CD14-positive monocyte (primary cell): ENCODE measurements around the gene SINHCAF. TPM values are rescaled to one million over a fixed set of nuclear protein-coding genes. Genes with fewer than 3 reads are reported as not detected.

Experiments used
- DNase-seq, 3 donors: peaks; one replicate each; pipeline ENCODE4 v3.0.0-alpha.2; 2011 to 2022
- H2AFZ ChIP-seq: 2 replicates; pipeline ENCODE4 v1.6.0; 2012; ENCODE audit warnings: mild to moderate bottlenecking, low read depth, low read length, inconsistent platforms; ENCODE audit not compliant: insufficient read depth, poor library complexity, severe bottlenecking
- H3K27ac ChIP-seq, 2 donors: 1 replicate in 1 of 2; 2 replicates in 1 of 2; pipeline ENCODE4 v1.5.1; 2012 to 2013; ENCODE audit warnings: low read length in 2 of 2, control low read depth in 1 of 2, inconsistent platforms in 1 of 2, low read depth in 1 of 2, mild to moderate bottlenecking in 1 of 2
- H3K27me3 ChIP-seq, 2 donors: one replicate each; pipeline versions ENCODE4 v1.6.0 to v1.6.1; 2011 to 2013; ENCODE audit warnings: low read length in 2 of 2; ENCODE audit not compliant: control insufficient read depth in 2 of 2, insufficient read depth in 2 of 2
- H3K36me3 ChIP-seq, 2 donors: replicated peaks in 1 of 2; 1 replicate in 1 of 2; 2 replicates in 1 of 2; pipeline versions ENCODE4 v1.5.1 to v1.6.1; 2012 to 2013; ENCODE audit warnings: low read length in 2 of 2, control low read depth in 1 of 2, inconsistent platforms in 1 of 2, mild to moderate bottlenecking in 1 of 2; ENCODE audit not compliant: insufficient read depth in 2 of 2, control insufficient read depth in 1 of 2
- H3K4me1 ChIP-seq, 2 donors: 1 replicate in 1 of 2; 2 replicates in 1 of 2; pipeline versions ENCODE4 v1.5.1 to v1.6.1; 2012 to 2013; ENCODE audit warnings: low read length in 2 of 2, control low read depth in 1 of 2, inconsistent platforms in 1 of 2, mild to moderate bottlenecking in 1 of 2, moderate library complexity in 1 of 2; ENCODE audit not compliant: insufficient read depth in 2 of 2, control insufficient read depth in 1 of 2
- H3K4me2 ChIP-seq: replicated peaks from 2 replicates; pipeline ENCODE3; 2012; ENCODE audit warnings: low read length, moderate library complexity, mild to moderate bottlenecking; ENCODE audit not compliant: poor library complexity, severe bottlenecking; ENCODE audit errors: extremely low read depth
- H3K4me3 ChIP-seq, 3 experiments: fragments of 200-600 bp in 1 of 3; sonication (generic) in 1 of 3; replicated peaks in 1 of 3; 1 replicate in 2 of 3; 2 replicates in 1 of 3; pipeline ENCODE4 v1.5.1; 2011 to 2013; ENCODE audit warnings: low read length in 3 of 3, mild to moderate bottlenecking in 3 of 3, control low read depth in 2 of 3, low read depth in 2 of 3, inconsistent platforms in 1 of 3, moderate library complexity in 1 of 3
- H3K79me2 ChIP-seq: 2 replicates; pipeline ENCODE4 v1.6.0; 2012; ENCODE audit warnings: mild to moderate bottlenecking, control low read depth, inconsistent platforms, low read length, moderate library complexity; ENCODE audit not compliant: insufficient read depth
- H3K9ac ChIP-seq: 2 replicates; pipeline ENCODE4 v1.6.0; 2017; ENCODE audit warnings: low read length, mild to moderate bottlenecking; ENCODE audit not compliant: insufficient read depth, poor library complexity, severe bottlenecking
- H3K9me3 ChIP-seq, 2 donors: replicated peaks in 1 of 2; 1 replicate in 1 of 2; 2 replicates in 1 of 2; pipeline versions ENCODE4 v1.5.1 to v1.6.1; 2012 to 2013; ENCODE audit warnings: low read length in 2 of 2, control low read depth in 1 of 2; ENCODE audit not compliant: control insufficient read depth in 1 of 2, insufficient read depth in 1 of 2
- H4K20me1 ChIP-seq: 2 replicates; pipeline ENCODE4 v1.6.0; 2012; ENCODE audit warnings: mild to moderate bottlenecking, low read length, control low read depth, moderate library complexity; ENCODE audit not compliant: insufficient read depth
- H3K27ac Mint-ChIP-seq, 7 donors: one replicate each; pipeline ENCODE4 v1.8.0; 2020; ENCODE audit warnings: mild to moderate bottlenecking in 7 of 7, mixed read lengths in 7 of 7, moderate library complexity in 6 of 7, inconsistent platforms in 2 of 7
- H3K27me3 Mint-ChIP-seq, 3 donors: one replicate each; pipeline ENCODE4 v1.8.0; 2021 to 2022; ENCODE audit warnings: low read depth in 3 of 3, mild to moderate bottlenecking in 3 of 3, mixed read lengths in 3 of 3, moderate library complexity in 3 of 3, inconsistent platforms in 1 of 3
- H3K36me3 Mint-ChIP-seq, 2 donors: one replicate each; pipeline ENCODE4 v1.8.0; 2020; ENCODE audit warnings: mixed read lengths in 2 of 2, inconsistent platforms in 1 of 2, mild to moderate bottlenecking in 1 of 2
- H3K4me1 Mint-ChIP-seq: one replicate; pipeline ENCODE4 v1.8.0; 2020; ENCODE audit warnings: mild to moderate bottlenecking, mixed read lengths
- H3K4me3 Mint-ChIP-seq, 2 donors: one replicate each; pipeline ENCODE4 v1.8.0; 2020; ENCODE audit warnings: mild to moderate bottlenecking in 2 of 2, mixed read lengths in 2 of 2, moderate library complexity in 1 of 2
- H3K9me3 Mint-ChIP-seq, 7 donors: one replicate each; pipeline ENCODE4 v1.8.0; 2020 to 2022; ENCODE audit warnings: mixed read lengths in 7 of 7, mild to moderate bottlenecking in 6 of 7, moderate library complexity in 6 of 7, inconsistent platforms in 2 of 7
- CTCF ChIP-seq: fragments of 200-600 bp; IDR thresholded peaks from one replicate; pipeline ENCODE4 v1.8.0; 2022; ENCODE audit warnings: antibody characterized with exemption, mild to moderate bottlenecking
- WGBS: methylation state at CpG from one replicate; pipeline ENCODE4 v1.1.5; 2013; ENCODE audit warnings: missing lambda C conversion rate; ENCODE audit not compliant: insufficient coverage; 5-methylcytosine and 5-hydroxymethylcytosine counted together
- intact Hi-C, 2 donors: fragments of 100-400 bp; cut with micrococcal nuclease; formaldehyde crosslinking; loops; one replicate each; pipeline versions ENCODE4 v1.15.0 to v1.15.1; 2023
- polyA plus RNA-seq, 3 donors: library from polyadenylated mRNA; depleted of rRNA in 1 of 3; unstranded in 2 of 3; stranded (reverse) in 1 of 3; fragments of 300-500 nt in 2 of 3; fragments of >200 nt in 1 of 3; fragmentation: Illumina TruSeq in 2 of 3; gene quantifications; 1 replicate in 2 of 3; 2 replicates in 1 of 3; pipeline ENCODE4 v1.2.3, GENCODE V29; 2012 to 2021

SINHCAF gene
- polyA plus RNA-seq, 3 donors: 14.2 to 20.2 (median 20.1) TPM

GRCh38 chr12:31265722-31266121 lies 60.2 kb downstream of the SINHCAF start:
- no peaks in the 10 kb centered on the region for H3K4me1 Mint-ChIP-seq
- no peak overlapping the region for H3K4me3 ChIP-seq
- 90% methylated on average over 9 of the region's 11 CpGs for WGBS
- no peak overlapping the region for H3K4me2 ChIP-seq
- H3K27me3 ChIP-seq: no peaks in the 10 kb centered on the region
- no peak for TF ChIP-seq CTCF
- H3K4me3 Mint-ChIP-seq: no peak overlapping the region
- H4K20me1 ChIP-seq: no peaks in the 10 kb centered on the region
- no peak for DNase-seq
- intact Hi-C loops: no loop called here
- no peak overlapping the region for H2AFZ ChIP-seq
- no peak overlapping the region for H3K27ac Mint-ChIP-seq
- no peaks in the 10 kb centered on the region for H3K9me3 ChIP-seq
- no peak overlapping the region for H3K27ac ChIP-seq
- peaks cover 0 to 4% (median 2%) of the 10 kb centered on the region in 3 donors for H3K27me3 Mint-ChIP-seq
- H3K9ac ChIP-seq: no peak overlapping the region
- H3K79me2 ChIP-seq: no peaks in the 10 kb centered on the region
- peaks cover 0 to 2% (median 0%) of the 10 kb centered on the region in 7 donors for H3K9me3 Mint-ChIP-seq
- H3K36me3 ChIP-seq: no peaks in the 10 kb centered on the region
- H3K36me3 Mint-ChIP-seq: no peaks in the 10 kb centered on the region
- no peaks in the 10 kb centered on the region for H3K4me1 ChIP-seq

GRCh38 chr12:31263661-31264060 lies 62.3 kb downstream of the SINHCAF start:
- Mint-ChIP-seq H3K36me3 (no peaks in the 10 kb centered on the region), H3K4me1 (no peaks in the 10 kb centered on the region), H3K9me3 (peaks cover 0 to 2% (median 0%) of the 10 kb centered on the region in 7 donors), H3K27ac (no peak overlapping the region), H3K27me3 (peaks cover 0 to 4% (median 2%) of the 10 kb centered on the region in 3 donors), H3K4me3 (no peak overlapping the region)
- Histone ChIP-seq H3K79me2 (no peaks in the 10 kb centered on the region), H3K9ac (no peak overlapping the region), H3K4me2 (no peak overlapping the region), H3K9me3 (no peaks in the 10 kb centered on the region), H3K27ac (no peak overlapping the region), H3K4me1 (no peaks in the 10 kb centered on the region), H4K20me1 (no peaks in the 10 kb centered on the region), H3K36me3 (no peaks in the 10 kb centered on the region), H2AFZ (no peak overlapping the region), H3K4me3 (no peak overlapping the region), H3K27me3 (no peaks in the 10 kb centered on the region)
- 100% methylated on average over 1 of the region's 3 CpGs for WGBS
- no peak for TF ChIP-seq CTCF
- intact Hi-C loops: no loop called here
- no peak for DNase-seq
